Vagina (tissue), 2 donors: ENCODE measurements around the gene IL17D.
"Not testable (repeated sequence)": the region's sequence is repeated elsewhere in the genome, so short reads cannot be mapped to it uniquely, and the experiment has no call there.

ENCODE experiments used
- POLR2A ChIP-seq, 2 donors: fragments of 450-650 bp; IDR thresholded peaks; one replicate each; pipeline ENCODE4 v1.6.1; 2017; ENCODE audit warnings: antibody characterized with exemption in 2 of 2, mild to moderate bottlenecking in 2 of 2, moderate library complexity in 2 of 2
- POLR2AphosphoS5 ChIP-seq, 2 donors: sonication (generic); formaldehyde crosslinking; IDR thresholded peaks; one replicate each; pipeline ENCODE4 v1.9.0; 2017; ENCODE audit warnings: antibody characterized with exemption in 2 of 2, mild to moderate bottlenecking in 2 of 2, low read depth in 1 of 2; ENCODE audit not compliant: insufficient read depth in 1 of 2
- TF ChIP-seq, protein P1 (sequence below), 3 experiments: fragments of 450-650 bp in 2 of 3; fragments of 200-600 bp in 1 of 3; sonication (generic) in 1 of 3; IDR thresholded peaks; one replicate each; pipeline ENCODE4 v1.5.1; 2017 to 2019; ENCODE audit warnings: antibody characterized with exemption in 3 of 3, mild to moderate bottlenecking in 2 of 3, moderate library complexity in 2 of 3

DNA sequence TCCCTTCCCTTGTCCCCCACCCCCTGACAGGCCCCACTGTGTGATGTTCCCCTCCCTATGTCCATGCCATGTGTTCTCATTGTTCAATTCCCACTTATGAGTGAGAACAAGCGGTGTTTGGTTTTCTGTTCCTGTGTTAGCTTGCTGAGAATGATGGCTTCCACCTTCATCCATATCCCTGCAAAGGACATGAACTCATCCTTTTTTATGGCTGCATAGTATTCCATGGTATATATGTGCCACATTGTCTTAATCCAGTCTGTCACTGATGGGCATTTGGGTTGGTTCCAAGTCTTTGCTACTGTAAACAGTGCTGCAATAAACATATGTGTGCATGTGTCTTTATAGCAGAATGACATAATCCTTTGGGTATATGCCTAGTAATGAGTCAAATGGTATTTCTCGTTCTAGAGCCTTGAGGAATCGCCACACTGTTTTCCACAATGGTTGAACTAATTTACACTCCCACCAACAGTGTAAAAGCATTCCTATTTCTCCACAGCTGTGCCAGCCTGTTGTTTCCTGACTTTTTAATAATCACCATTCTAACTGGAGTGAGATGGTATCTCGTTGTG lies 40.4 kb downstream of the IL17D start:
- TF ChIP-seq, protein P1, sequence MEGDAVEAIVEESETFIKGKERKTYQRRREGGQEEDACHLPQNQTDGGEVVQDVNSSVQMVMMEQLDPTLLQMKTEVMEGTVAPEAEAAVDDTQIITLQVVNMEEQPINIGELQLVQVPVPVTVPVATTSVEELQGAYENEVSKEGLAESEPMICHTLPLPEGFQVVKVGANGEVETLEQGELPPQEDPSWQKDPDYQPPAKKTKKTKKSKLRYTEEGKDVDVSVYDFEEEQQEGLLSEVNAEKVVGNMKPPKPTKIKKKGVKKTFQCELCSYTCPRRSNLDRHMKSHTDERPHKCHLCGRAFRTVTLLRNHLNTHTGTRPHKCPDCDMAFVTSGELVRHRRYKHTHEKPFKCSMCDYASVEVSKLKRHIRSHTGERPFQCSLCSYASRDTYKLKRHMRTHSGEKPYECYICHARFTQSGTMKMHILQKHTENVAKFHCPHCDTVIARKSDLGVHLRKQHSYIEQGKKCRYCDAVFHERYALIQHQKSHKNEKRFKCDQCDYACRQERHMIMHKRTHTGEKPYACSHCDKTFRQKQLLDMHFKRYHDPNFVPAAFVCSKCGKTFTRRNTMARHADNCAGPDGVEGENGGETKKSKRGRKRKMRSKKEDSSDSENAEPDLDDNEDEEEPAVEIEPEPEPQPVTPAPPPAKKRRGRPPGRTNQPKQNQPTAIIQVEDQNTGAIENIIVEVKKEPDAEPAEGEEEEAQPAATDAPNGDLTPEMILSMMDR (IDR thresholded peaks at IDR 0.05): not testable (repeated sequence)
- not testable (repeated sequence) for TF ChIP-seq POLR2AphosphoS5 (IDR thresholded peaks at IDR 0.05; ENCODE audit: insufficient read depth in 1 of 2, low read depth in 1 of 2); POLR2A (IDR thresholded peaks at IDR 0.05)
